B cell (primary cell): ENCODE measurements around the gene GPR143.

ENCODE experiments used
- EZH2 ChIP-seq: IDR thresholded peaks from 2 replicates; pipeline ENCODE4 v1.6.1; 2012; ENCODE audit warnings: borderline replicate concordance, low read depth, mild to moderate bottlenecking, moderate library complexity, low read length; ENCODE audit not compliant: insufficient read depth, poor library complexity, severe bottlenecking
- TF ChIP-seq, protein P1 (sequence below): fragments of 200-600 bp; IDR thresholded peaks from one replicate; pipeline ENCODE4 v1.8.0; 2022; ENCODE audit warnings: antibody characterized with exemption, mild to moderate bottlenecking

DNA sequence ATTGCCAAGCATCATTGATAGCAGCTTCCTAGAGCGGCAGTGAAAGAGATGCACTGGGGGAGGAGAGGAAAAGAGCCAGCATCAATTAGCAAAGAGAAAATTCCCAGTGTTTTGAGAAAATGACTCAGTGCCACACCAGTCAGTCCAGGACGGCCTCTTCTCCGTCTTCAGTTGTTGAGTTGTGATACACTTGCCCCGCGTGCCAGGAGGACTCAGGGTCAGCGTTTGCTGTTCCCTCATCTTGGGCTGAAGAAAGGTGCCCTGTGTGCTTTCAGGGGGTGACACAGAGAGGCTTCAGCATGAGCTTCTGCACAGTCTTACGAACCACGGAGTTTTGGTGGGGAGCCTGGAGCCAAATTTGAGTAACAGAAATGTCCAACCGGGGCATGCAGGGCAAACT is 82.3 kb downstream of the GPR143 start:
- TF ChIP-seq, protein P1, sequence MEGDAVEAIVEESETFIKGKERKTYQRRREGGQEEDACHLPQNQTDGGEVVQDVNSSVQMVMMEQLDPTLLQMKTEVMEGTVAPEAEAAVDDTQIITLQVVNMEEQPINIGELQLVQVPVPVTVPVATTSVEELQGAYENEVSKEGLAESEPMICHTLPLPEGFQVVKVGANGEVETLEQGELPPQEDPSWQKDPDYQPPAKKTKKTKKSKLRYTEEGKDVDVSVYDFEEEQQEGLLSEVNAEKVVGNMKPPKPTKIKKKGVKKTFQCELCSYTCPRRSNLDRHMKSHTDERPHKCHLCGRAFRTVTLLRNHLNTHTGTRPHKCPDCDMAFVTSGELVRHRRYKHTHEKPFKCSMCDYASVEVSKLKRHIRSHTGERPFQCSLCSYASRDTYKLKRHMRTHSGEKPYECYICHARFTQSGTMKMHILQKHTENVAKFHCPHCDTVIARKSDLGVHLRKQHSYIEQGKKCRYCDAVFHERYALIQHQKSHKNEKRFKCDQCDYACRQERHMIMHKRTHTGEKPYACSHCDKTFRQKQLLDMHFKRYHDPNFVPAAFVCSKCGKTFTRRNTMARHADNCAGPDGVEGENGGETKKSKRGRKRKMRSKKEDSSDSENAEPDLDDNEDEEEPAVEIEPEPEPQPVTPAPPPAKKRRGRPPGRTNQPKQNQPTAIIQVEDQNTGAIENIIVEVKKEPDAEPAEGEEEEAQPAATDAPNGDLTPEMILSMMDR: no peak
- TF ChIP-seq EZH2: no peak
